Kidney (tissue), 14 donors: ENCODE measurements around the gene SMG5. TPM values are rescaled to one million over a fixed set of nuclear protein-coding genes. Genes with fewer than 3 reads are reported as not detected.
A peak's percentile ranks its signal among the peaks of the same experiment; 100 is the strongest.

Source experiments
- DNase-seq, 5 donors: peaks; one replicate each; pipeline ENCODE4 v3.0.0-alpha.2; 2013 to 2020
- FAIRE-seq: peaks from 2 replicates; lab custom pipeline; 2012; peaks lifted over from hg19 to GRCh38; lab: Jason Lieb, UNC
- H3K27ac ChIP-seq, 2 donors: one replicate each; pipeline ENCODE4 v1.7.0; 2013; ENCODE audit warnings: low read depth in 2 of 2, low read length in 2 of 2, inconsistent platforms in 1 of 2
- H3K27me3 ChIP-seq: one replicate; pipeline ENCODE4 v1.7.1; 2013; ENCODE audit warnings: low read length, inconsistent platforms; ENCODE audit not compliant: control insufficient read depth, insufficient read depth
- H3K36me3 ChIP-seq, 3 donors: one replicate each; pipeline versions ENCODE4 v1.7.0 to v1.7.1; 2013; ENCODE audit warnings: low read length in 3 of 3, control low read depth in 1 of 3, inconsistent platforms in 1 of 3; ENCODE audit not compliant: insufficient read depth in 3 of 3, control insufficient read depth in 2 of 3
- H3K4me1 ChIP-seq, 3 donors: one replicate each; pipeline versions ENCODE4 v1.7.0 to v1.7.1; 2013; ENCODE audit warnings: low read length in 3 of 3, inconsistent platforms in 1 of 3, low read depth in 1 of 3; ENCODE audit not compliant: control insufficient read depth in 2 of 3, insufficient read depth in 2 of 3
- H3K4me3 ChIP-seq, 3 donors: one replicate each; pipeline versions ENCODE4 v1.7.0 to v1.8.1; 2013; ENCODE audit warnings: low read length in 3 of 3, control low read depth in 1 of 3, inconsistent platforms in 1 of 3
- H3K9ac ChIP-seq, 3 donors: one replicate each; pipeline versions ENCODE4 v1.7.0 to v1.7.1; 2013; ENCODE audit warnings: low read length in 3 of 3, control low read depth in 1 of 3, inconsistent platforms in 1 of 3
- H3K9me3 ChIP-seq, 3 donors: one replicate each; pipeline versions ENCODE4 v1.7.0 to v1.7.1; 2013; ENCODE audit warnings: low read length in 3 of 3, control low read depth in 1 of 3, inconsistent platforms in 1 of 3; ENCODE audit not compliant: control insufficient read depth in 2 of 3, insufficient read depth in 1 of 3
- CTCF ChIP-seq: IDR thresholded peaks from 3 replicates; pipeline ENCODE4 v1.5.1; 2012; ENCODE audit warnings: mild to moderate bottlenecking, moderate library complexity, borderline replicate concordance; ENCODE audit not compliant: insufficient read depth; ENCODE audit errors: extremely low read depth
- intact Hi-C: fragments of 100-400 bp; cut with DNase I; formaldehyde crosslinking; loops from one replicate; pipeline ENCODE4 v1.11.1; 2022
- polyA plus RNA-seq: library from polyadenylated mRNA; stranded (reverse); fragments of 350-450 nt; fragmentation: Illumina TruSeq; extraction: RNeasy Lipid Tissue Mini Kit (QIAGEN cat#74804); gene quantifications from one replicate; pipeline ENCODE4 v1.2.3, GENCODE V29; 2014; ENCODE audit warnings: low read depth, low replicate concordance; ENCODE audit not compliant: insufficient read depth
- total RNA-seq: library from RNA; stranded (reverse); fragmentation: NEBNext Ultra II Directional; extraction: Animal tissue kit (Norgen Biotek cat#: 25700); gene quantifications from one replicate; pipeline ENCODE4 v1.2.1, GENCODE V29; 2021
- donor health status: control.
- donor health status: control.
- donor health status: control.
- donor health status: control.
- donor health status: control.
- donor health status: DM: yes; HTN: yes; CAD: no.
- donor health status: Normal renal cell carcinoma (clear cell type).

Gene SMG5
- total and polyA plus RNA-seq, 2 donors from 2014 or later, result 46.1 to 69.5 TPM

- Histone ChIP-seq H3K9ac (no peak overlapping the region), H3K4me1 (peaks cover 0 to 21% (median 18%) of the 10 kb centered on the region in 3 donors), H3K36me3 (peaks cover 0 to 2% (median 0%) of the 10 kb centered on the region in 3 donors), H3K27me3 (no peaks in the 10 kb centered on the region), H3K4me3 (no peak overlapping the region), H3K27ac (no peak overlapping the region), H3K9me3 (no peaks in the 10 kb centered on the region)
- DNase-seq (no peak), FAIRE-seq (no peak)
- intact Hi-C loops, result no loop called here
- no peak for TF ChIP-seq CTCF
These were observed 2.8 kb upstream of the SMG5 start for GRCh38 chr1:156285437-156285836.

- no peaks in the 10 kb centered on the region for H3K9me3 ChIP-seq
- TF ChIP-seq CTCF, result no peak
- intact Hi-C loops, result no loop called here
- no peak overlapping the region for H3K4me3 ChIP-seq
- no peak overlapping the region for H3K27ac ChIP-seq
- peaks cover 0 to 3% (median 2%) of the 10 kb centered on the region in 3 donors for H3K36me3 ChIP-seq
- no peak for FAIRE-seq
- H3K4me1 ChIP-seq, result peaks cover 0 to 21% (median 18%) of the 10 kb centered on the region in 3 donors
- H3K27me3 ChIP-seq, result no peaks in the 10 kb centered on the region
- DNase-seq, result no peak
- H3K9ac ChIP-seq, result no peak overlapping the region
These were observed 2.1 kb upstream of the SMG5 start for GRCh38 chr1:156284757-156285156.

- H3K4me3 ChIP-seq, result peak within 1 kb of the TSS; percentile 93 to 99 (median 98)
- peaks cover 0 to 5% (median 2%) of the 10 kb centered on the region in 3 donors for H3K36me3 ChIP-seq
- FAIRE-seq (no peak), DNase-seq (no peak)
- H3K9ac ChIP-seq, result peak within 1 kb of the TSS; percentile 64 to 98 (median 78)
- H3K4me1 ChIP-seq, result peaks cover 0 to 21% (median 18%) of the 10 kb centered on the region in 3 donors
- no peak for TF ChIP-seq CTCF
- peak within 1 kb of the TSS in 1 of 2 donors; percentile 92 for H3K27ac ChIP-seq
- H3K27me3 ChIP-seq, result no peaks in the 10 kb centered on the region
- no peaks in the 10 kb centered on the region for H3K9me3 ChIP-seq
- intact Hi-C loops, result no loop called here
These were observed 1.5 kb upstream of the SMG5 start, which contains the start of gene TMEM79 for GRCh38 chr1:156284112-156284511. Gene TMEM79 (plus strand): TSS chr1:156284325. CDS start chr1:156285227, 902 bp downstream.

- no peak for FAIRE-seq
- H3K9ac ChIP-seq, result peak overlapping the region; percentile 64 to 98 (median 78)
- H3K4me1 ChIP-seq, result peaks cover 0 to 21% (median 18%) of the 10 kb centered on the region in 3 donors
- H3K27ac ChIP-seq, result no peak overlapping the region
- peak overlapping the region; percentile 93 to 99 (median 98) for H3K4me3 ChIP-seq
- H3K27me3 ChIP-seq, result no peaks in the 10 kb centered on the region
- peaks cover 3 to 7% (median 4%) of the 10 kb centered on the region in 3 donors for H3K36me3 ChIP-seq
- no peaks in the 10 kb centered on the region for H3K9me3 ChIP-seq
- intact Hi-C loops, result no loop called here
- TF ChIP-seq CTCF, result no peak
- no peak for DNase-seq
These were observed 896 bp upstream of the SMG5 start for GRCh38 chr1:156283521-156283920.
